DMS 273 treated with DMSO at 0.1 percent for 48 hours (cell line): ENCODE measurements around the gene DRD1.
"Not testable (repeated sequence)": the region's sequence is repeated elsewhere in the genome, so short reads cannot be mapped to it uniquely, and the experiment has no call there.

Experiments
- DNase-seq: peaks from one replicate; lab custom pipeline; 2025; lab: John Stamatoyannopoulos, UW

The DRD1 gene

GRCh38 chr5:175424594-175424993 is 19.4 kb downstream of the DRD1 start:
- not testable (repeated sequence) for DNase-seq

- DNase-seq, result no peak
Measured at GRCh38 chr5:175422058-175422457, 21.9 kb downstream of the DRD1 start.

GRCh38 chr5:175420383-175420782 is 23.6 kb downstream of the DRD1 start:
- no peak for DNase-seq

GRCh38 chr5:175418251-175418650 is 25.7 kb downstream of the DRD1 start:
- no peak for DNase-seq

GRCh38 chr5:175417384-175417783 is 26.6 kb downstream of the DRD1 start:
- DNase-seq, result no peak

GRCh38 chr5:175415303-175415702 is 28.7 kb downstream of the DRD1 start:
- no peak for DNase-seq

GRCh38 chr5:175410926-175411325 is 33.1 kb downstream of the DRD1 start:
- no peak for DNase-seq

GRCh38 chr5:175406300-175406699 is 37.7 kb downstream of the DRD1 start:
- DNase-seq, result no peak

- DNase-seq, result not testable (repeated sequence)
Measured at GRCh38 chr5:175397590-175398297, 46.2 kb downstream of the DRD1 start.

GRCh38 chr5:175395430-175395829 is 48.6 kb downstream of the DRD1 start:
- DNase-seq, result not testable (repeated sequence)

GRCh38 chr5:175394601-175395000 is 49.4 kb downstream of the DRD1 start:
- no peak for DNase-seq

- DNase-seq, result no peak
Measured at GRCh38 chr5:175393897-175394296, 50.1 kb downstream of the DRD1 start.

GRCh38 chr5:175392236-175392635 is 51.7 kb downstream of the DRD1 start:
- DNase-seq, result no peak

- no peak for DNase-seq
Measured at GRCh38 chr5:175390352-175391083, 53.5 kb downstream of the DRD1 start.
